Hematopoietic multipotent progenitor cell treated with erythropoietin and hydrocortisone succinate and interleukin-3 and kit ligand, for 15 days (in vitro differentiated cells): ENCODE data around the gene TRAPPC2L.

Source experiments
- DNase-seq: peaks from one replicate; pipeline ENCODE4 v3.0.0-alpha.2; 2015; ENCODE audit warnings: low spot score

The TRAPPC2L gene

GRCh38 chr16:88861359-88861758, 4.4 kb downstream of the TRAPPC2L start:
- DNase-seq, result no peak

GRCh38 chr16:88862968-88863367, 6.0 kb downstream of the TRAPPC2L start:
- no peak for DNase-seq

GRCh38 chr16:88863426-88863825, 6.5 kb downstream of the TRAPPC2L start:
- no peak for DNase-seq

- no peak for DNase-seq
These were observed 7.2 kb downstream of the TRAPPC2L start for GRCh38 chr16:88864099-88864498.

GRCh38 chr16:88864521-88864920, 7.6 kb downstream of the TRAPPC2L start:
- no peak for DNase-seq

- DNase-seq, result no peak
These were observed 8.4 kb downstream of the TRAPPC2L start for GRCh38 chr16:88865310-88865709.

GRCh38 chr16:88865742-88866141, 8.8 kb downstream of the TRAPPC2L start:
- no peak for DNase-seq

- DNase-seq, result no peak
These were observed 9.4 kb downstream of the TRAPPC2L start, which contains the start of gene PABPN1L for GRCh38 chr16:88866151-88866920. TSS of gene PABPN1L (minus strand) at chr16:88866660. CDS start at chr16:88866606, 54 bp downstream.

GRCh38 chr16:88867581-88868246, 10.8 kb downstream of the TRAPPC2L start:
- DNase-seq, result no peak

- DNase-seq, result no peak
These were observed 12.2 kb downstream of the TRAPPC2L start for GRCh38 chr16:88868974-88869672.

- DNase-seq, result no peak
These were observed 12.7 kb downstream of the TRAPPC2L start for GRCh38 chr16:88869673-88869980.

- DNase-seq, result no peak
These were observed 13.9 kb downstream of the TRAPPC2L start for GRCh38 chr16:88870608-88871348.

- DNase-seq, result no peak
These were observed 14.4 kb downstream of the TRAPPC2L start for GRCh38 chr16:88871349-88871702.

- no peak for DNase-seq
These were observed 14.9 kb downstream of the TRAPPC2L start for GRCh38 chr16:88871730-88872416.

- DNase-seq, result no peak
These were observed 15.9 kb downstream of the TRAPPC2L start for GRCh38 chr16:88872650-88873331.

GRCh38 chr16:88874938-88875599, 18.1 kb downstream of the TRAPPC2L start:
- DNase-seq, result no peak

- no peak for DNase-seq
These were observed 18.8 kb downstream of the TRAPPC2L start for GRCh38 chr16:88875703-88876234.

GRCh38 chr16:88876942-88877526, 20.1 kb downstream of the TRAPPC2L start:
- DNase-seq, result no peak

GRCh38 chr16:88877564-88878289, 20.8 kb downstream of the TRAPPC2L start:
- DNase-seq, result no peak
